Ectodermal cell (in vitro differentiated cells): ENCODE data around the gene ACVR2B.

Experiments
- H3K27ac ChIP-seq: 2 replicates; pipeline ENCODE4 v1.7.0; 2013; ENCODE audit warnings: mild to moderate bottlenecking, low read depth, low read length; ENCODE audit not compliant: insufficient read depth, poor library complexity, severe bottlenecking
- H3K27me3 ChIP-seq: 2 replicates; pipeline ENCODE4 v1.7.0; 2013; ENCODE audit warnings: mild to moderate bottlenecking, low read length; ENCODE audit not compliant: insufficient read depth, control insufficient read depth, poor library complexity, severe bottlenecking
- H3K36me3 ChIP-seq: one replicate; pipeline ENCODE4 v1.7.0; 2013; ENCODE audit warnings: low read length; ENCODE audit not compliant: control insufficient read depth, insufficient read depth
- H3K4me1 ChIP-seq: one replicate; pipeline ENCODE4 v1.7.0; 2013; ENCODE audit warnings: low read length; ENCODE audit not compliant: control insufficient read depth, insufficient read depth
- H3K4me3 ChIP-seq: 2 replicates; pipeline ENCODE4 v1.7.0; 2013; ENCODE audit warnings: low read depth, low read length, control low read depth; ENCODE audit not compliant: insufficient read depth
- H3K9me3 ChIP-seq: 2 replicates; pipeline ENCODE4 v1.7.0; 2013; ENCODE audit warnings: mild to moderate bottlenecking, low read length, moderate library complexity; ENCODE audit not compliant: control insufficient read depth
- WGBS, 2 experiments: methylation state at CpG; one replicate each; pipeline ENCODE4 v1.1.7; 2013; ENCODE audit warnings: missing lambda C conversion rate in 2 of 2; 5-methylcytosine and 5-hydroxymethylcytosine counted together

Gene ACVR2B

DNA sequence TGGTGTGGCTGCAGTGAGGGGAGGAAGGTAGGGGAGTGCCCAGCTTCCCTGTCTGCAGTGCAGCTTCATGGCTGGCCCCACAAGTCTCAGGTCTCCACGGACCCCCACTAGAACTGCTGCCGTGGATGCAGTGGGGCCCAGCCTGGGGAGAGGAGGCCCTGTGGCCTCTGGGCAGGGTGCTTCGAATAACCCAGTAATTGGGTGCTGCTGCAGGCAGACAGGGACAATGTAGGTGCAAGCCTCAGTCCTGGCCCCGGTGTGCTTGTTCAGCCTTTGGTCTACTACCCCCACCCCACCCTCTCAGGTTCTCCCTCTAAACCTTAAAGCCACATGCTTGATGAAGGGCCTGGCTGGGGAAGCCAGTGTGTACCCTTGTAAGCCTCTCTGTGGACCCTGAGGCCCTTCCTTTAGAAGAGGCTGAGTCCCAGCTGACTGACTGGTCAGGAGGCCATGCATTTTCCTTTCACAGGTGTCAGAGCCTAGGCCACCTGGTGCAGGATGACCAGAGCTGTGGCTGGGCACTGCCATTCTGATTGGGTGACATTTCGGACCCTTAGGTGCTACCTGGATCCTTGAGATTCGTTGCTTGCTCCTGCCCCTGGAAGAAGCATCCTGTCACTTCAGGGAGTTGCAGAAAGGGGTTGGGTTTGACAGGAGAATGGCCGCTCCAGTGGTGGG lies 21.4 kb downstream of the ACVR2B start:
- no peaks in the 10 kb centered on the region for H3K9me3 ChIP-seq
- H3K4me1 ChIP-seq = no peaks in the 10 kb centered on the region
- no peaks in the 10 kb centered on the region for H3K27me3 ChIP-seq
- H3K4me3 ChIP-seq = no peak overlapping the region
- no peak overlapping the region for H3K27ac ChIP-seq
- peaks cover 20% of the 10 kb centered on the region for H3K36me3 ChIP-seq
- WGBS, 2 experiments = 95% methylated on average over 7 of the region's 7 CpGs

GRCh38 chr3:38475716-38476115 lies 22.0 kb downstream of the ACVR2B start:
- no peaks in the 10 kb centered on the region for H3K4me1 ChIP-seq
- H3K9me3 ChIP-seq = no peaks in the 10 kb centered on the region

GRCh38 chr3:38476157-38476756 lies 22.6 kb downstream of the ACVR2B start:
- H3K27ac ChIP-seq = no peak overlapping the region
- no peaks in the 10 kb centered on the region for H3K9me3 ChIP-seq
- H3K4me3 ChIP-seq = no peak overlapping the region
- WGBS, 2 experiments = 90 to 93% methylated on average over 5 of the region's 5 CpGs
- H3K36me3 ChIP-seq = peaks cover 32% of the 10 kb centered on the region
- no peaks in the 10 kb centered on the region for H3K27me3 ChIP-seq
- H3K4me1 ChIP-seq = no peaks in the 10 kb centered on the region

More at GRCh38 chr3:38475716-38476115, 22.0 kb downstream of the ACVR2B start:
- 96 to 98% methylated on average over 6 of the region's 6 CpGs for WGBS, 2 experiments
- Histone ChIP-seq H3K27ac (no peak overlapping the region), H3K36me3 (peaks cover 27% of the 10 kb centered on the region), H3K27me3 (no peaks in the 10 kb centered on the region), H3K4me3 (no peak overlapping the region)

DNA sequence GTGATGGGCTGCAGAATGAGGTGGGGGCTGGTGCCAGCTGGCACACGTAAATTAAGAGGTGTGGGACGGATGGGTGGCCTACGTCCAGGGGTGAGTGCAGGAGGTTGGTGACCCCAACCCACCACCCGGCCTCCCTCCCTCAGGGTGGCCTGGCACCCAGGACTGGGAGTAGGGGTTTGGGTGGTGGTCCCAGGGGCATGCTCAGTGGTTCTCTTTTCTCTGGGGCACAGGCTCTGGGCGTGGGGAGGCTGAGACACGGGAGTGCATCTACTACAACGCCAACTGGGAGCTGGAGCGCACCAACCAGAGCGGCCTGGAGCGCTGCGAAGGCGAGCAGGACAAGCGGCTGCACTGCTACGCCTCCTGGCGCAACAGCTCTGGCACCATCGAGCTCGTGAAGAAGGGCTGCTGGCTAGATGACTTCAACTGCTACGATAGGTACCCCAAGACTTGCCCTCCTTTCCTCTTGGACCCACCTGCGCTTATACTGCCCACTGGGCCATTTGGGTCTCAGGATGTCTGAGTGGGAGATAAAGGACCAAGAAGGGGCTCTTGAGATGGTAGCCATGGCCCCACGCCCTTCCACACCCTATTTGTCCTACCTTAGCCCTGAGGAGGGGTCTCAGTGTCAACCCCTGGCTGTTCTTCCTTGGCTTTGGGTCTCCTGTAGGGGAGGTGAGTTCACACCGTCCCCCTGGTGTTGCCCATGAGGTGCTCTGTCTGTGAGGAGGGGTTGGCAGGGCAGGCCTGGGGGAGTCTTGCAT lies 23.5 kb downstream of the ACVR2B start:
- 95 to 96% methylated on average over 21 of the region's 21 CpGs for WGBS, 2 experiments
- Histone ChIP-seq H3K9me3 (no peaks in the 10 kb centered on the region), H3K27ac (no peak overlapping the region), H3K4me3 (no peak overlapping the region), H3K27me3 (no peaks in the 10 kb centered on the region), H3K36me3 (peaks cover 38% of the 10 kb centered on the region), H3K4me1 (no peaks in the 10 kb centered on the region)

DNA sequence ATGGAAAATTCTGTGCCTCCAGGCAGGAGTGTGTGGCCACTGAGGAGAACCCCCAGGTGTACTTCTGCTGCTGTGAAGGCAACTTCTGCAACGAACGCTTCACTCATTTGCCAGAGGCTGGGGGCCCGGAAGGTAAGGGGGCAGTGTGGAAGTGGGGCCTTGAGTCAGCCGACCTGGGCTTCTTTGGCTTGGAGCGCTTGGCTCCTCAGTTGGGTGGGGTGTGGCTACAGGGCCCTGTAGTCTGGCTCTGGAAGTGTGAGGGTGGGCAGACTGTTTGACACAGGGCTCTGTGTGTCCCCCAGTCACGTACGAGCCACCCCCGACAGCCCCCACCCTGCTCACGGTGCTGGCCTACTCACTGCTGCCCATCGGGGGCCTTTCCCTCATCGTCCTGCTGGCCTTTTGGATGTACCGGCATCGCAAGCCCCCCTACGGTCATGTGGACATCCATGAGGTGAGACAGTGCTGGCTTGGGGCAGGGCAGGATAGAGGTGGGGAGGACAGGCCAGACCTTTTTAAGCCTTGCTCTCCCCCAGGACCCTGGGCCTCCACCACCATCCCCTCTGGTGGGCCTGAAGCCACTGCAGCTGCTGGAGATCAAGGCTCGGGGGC lies 24.3 kb downstream of the ACVR2B start:
- H3K36me3 ChIP-seq = peaks cover 45% of the 10 kb centered on the region
- WGBS, 2 experiments = 96 to 97% methylated on average over 15 of the region's 15 CpGs
- H3K27ac ChIP-seq = no peak overlapping the region
- no peaks in the 10 kb centered on the region for H3K4me1 ChIP-seq
- H3K9me3 ChIP-seq = no peaks in the 10 kb centered on the region
- H3K27me3 ChIP-seq = no peaks in the 10 kb centered on the region
- no peak overlapping the region for H3K4me3 ChIP-seq

- Histone ChIP-seq H3K9me3 (no peaks in the 10 kb centered on the region), H3K27me3 (no peaks in the 10 kb centered on the region), H3K4me1 (no peaks in the 10 kb centered on the region), H3K27ac (no peak overlapping the region), H3K4me3 (no peak overlapping the region), H3K36me3 (peaks cover 47% of the 10 kb centered on the region)
- 96% methylated on average over 9 of the region's 9 CpGs for WGBS, 2 experiments
Observed at GRCh38 chr3:38478901-38479300, 25.2 kb downstream of the ACVR2B start.

DNA sequence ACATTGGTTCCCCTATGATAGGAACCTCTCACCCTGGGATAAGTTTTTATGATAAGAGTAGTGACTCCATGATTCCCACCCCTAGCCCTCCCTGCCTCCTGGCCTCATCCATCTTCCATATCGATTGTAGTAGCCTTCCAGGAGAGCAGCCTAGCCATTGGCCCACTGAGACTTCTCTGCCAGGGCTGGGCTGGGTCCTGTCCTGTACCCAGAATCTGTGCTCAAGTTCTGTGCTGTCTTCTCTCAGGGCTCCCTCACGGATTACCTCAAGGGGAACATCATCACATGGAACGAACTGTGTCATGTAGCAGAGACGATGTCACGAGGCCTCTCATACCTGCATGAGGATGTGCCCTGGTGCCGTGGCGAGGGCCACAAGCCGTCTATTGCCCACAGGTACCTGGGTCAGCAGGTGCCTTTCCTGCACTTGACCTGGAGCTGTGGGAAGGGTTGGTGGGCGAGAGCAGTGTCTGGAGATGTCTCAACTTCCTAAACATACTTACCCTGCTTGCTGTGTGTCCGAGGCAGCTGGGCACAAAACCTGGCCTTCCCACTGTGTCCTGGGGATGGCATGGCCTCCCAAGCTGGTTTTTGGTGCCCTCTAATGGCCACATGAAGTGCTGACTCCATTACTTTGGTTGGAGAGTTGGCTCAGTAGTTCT lies 25.9 kb downstream of the ACVR2B start:
- WGBS, 2 experiments = 92 to 93% methylated on average over 10 of the region's 10 CpGs

DNA sequence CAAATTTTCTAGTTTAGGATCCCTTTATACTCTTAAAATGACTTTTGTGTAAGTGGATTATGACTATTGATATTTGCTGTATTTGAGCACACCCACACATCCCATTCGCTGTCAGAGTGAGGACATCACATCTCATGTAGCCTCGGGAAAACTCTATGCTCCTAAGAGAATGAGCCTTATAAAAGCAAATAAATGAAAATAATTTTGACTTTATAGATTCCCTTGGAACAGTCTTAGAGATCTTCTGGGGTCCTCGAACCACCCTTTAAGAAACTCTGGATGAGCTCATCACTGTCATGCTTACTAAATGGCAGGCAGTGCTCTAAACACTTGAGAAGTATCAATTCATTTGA lies 26.4 kb downstream of the ACVR2B start:
- H3K27me3 ChIP-seq = no peaks in the 10 kb centered on the region
- 85 to 95% methylated on average over 1 to 3 of the region's 3 CpGs for WGBS, 2 experiments
- no peaks in the 10 kb centered on the region for H3K4me1 ChIP-seq
- H3K27ac ChIP-seq = no peak overlapping the region
- H3K36me3 ChIP-seq = peaks cover 53% of the 10 kb centered on the region
- H3K9me3 ChIP-seq = no peaks in the 10 kb centered on the region
- H3K4me3 ChIP-seq = no peak overlapping the region

More for the DNA sequence above, 25.9 kb downstream of the ACVR2B start:
- Histone ChIP-seq H3K9me3 (no peaks in the 10 kb centered on the region), H3K36me3 (peaks cover 53% of the 10 kb centered on the region), H3K4me1 (no peaks in the 10 kb centered on the region), H3K4me3 (no peak overlapping the region), H3K27ac (no peak overlapping the region), H3K27me3 (no peaks in the 10 kb centered on the region)

DNA sequence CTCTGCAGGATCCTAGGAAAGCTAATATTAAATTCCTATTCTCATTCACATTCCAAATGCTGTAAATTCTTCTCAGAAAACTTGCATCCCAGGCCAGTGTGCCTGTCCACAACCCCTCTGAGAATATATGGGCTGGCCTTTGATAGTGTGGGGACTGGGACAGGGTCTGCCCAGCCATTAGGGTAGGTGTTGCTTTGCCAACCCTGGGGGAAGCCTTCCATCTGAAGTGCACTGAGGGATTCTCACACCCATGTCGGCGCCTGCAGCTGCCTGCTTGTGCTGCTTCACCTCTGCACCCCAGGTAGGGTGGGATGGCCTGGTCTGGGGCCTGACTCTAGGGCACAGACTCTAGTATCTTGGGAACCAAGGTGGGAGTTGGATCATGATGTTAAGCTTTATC lies 27.2 kb downstream of the ACVR2B start:
- WGBS, 2 experiments = 98% methylated on average over 2 of the region's 2 CpGs
- H3K27me3 ChIP-seq = no peaks in the 10 kb centered on the region
- no peak overlapping the region for H3K27ac ChIP-seq
- no peak overlapping the region for H3K4me3 ChIP-seq
- no peaks in the 10 kb centered on the region for H3K4me1 ChIP-seq
- peaks cover 53% of the 10 kb centered on the region for H3K36me3 ChIP-seq
- no peaks in the 10 kb centered on the region for H3K9me3 ChIP-seq
